ENCODE measurements around the gene RELT.

DNA sequence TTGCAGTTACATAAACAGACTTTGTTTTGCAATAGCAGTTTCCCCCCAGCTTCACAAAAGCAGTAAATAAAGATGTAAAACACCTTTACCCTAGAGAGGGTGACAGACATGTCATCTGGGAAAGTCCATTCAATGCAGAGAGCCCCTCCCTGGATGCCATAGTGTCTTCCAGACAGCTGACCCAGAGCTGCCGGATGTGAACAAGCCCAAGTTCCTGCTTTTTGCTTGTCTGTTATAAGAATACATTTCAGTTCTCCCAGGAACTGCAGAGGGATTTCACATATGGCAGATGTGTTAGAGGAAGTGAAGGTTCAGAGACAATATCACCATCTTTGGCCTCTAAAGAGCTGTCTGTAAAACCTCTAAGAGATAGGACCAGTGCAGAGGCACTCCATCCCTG lies 48.9 kb downstream of the RELT start:
- TF ChIP-seq CTCF (IDR thresholded peaks at IDR 0.05 in 8 of 11, conservative IDR thresholded peaks at IDR 0.05 in 3 of 11) = no peak
- TF ChIP-seq POLR2AphosphoS5 (IDR thresholded peaks at IDR 0.05) = no peak

Measured in spleen (tissue), 7 donors.